HepG2 (cell line): Measurements from ENCODE around the gene ZNF77. TPM values are rescaled to one million over a fixed set of nuclear protein-coding genes. Genes with fewer than 3 reads are reported as not detected.
A peak's percentile ranks its signal among the peaks of the same experiment; 100 is the strongest.

Experiments
- DDIT3 ChIP-seq: sonication (generic); formaldehyde crosslinking; IDR thresholded peaks from 2 replicates; pipeline ENCODE4 v1.4.0; 2020; ENCODE audit warnings: mild to moderate bottlenecking, missing genetic modification reagents
- E2F5 ChIP-seq: sonication (generic); formaldehyde crosslinking; conservative IDR thresholded peaks from 2 replicates; pipeline ENCODE4 v1.4.0; 2020; ENCODE audit warnings: missing genetic modification reagents
- ISX ChIP-seq: sonication (generic); formaldehyde crosslinking; conservative IDR thresholded peaks from 2 replicates; pipeline ENCODE4 v1.5.0; 2020; ENCODE audit warnings: missing genetic modification reagents
- MBD4 ChIP-seq: IDR thresholded peaks from 2 replicates; pipeline ENCODE4 v1.6.1; 2012; ENCODE audit warnings: low read length, inconsistent platforms, borderline replicate concordance
- NFE2L2 ChIP-seq: fragments of 150-350 bp; IDR thresholded peaks from 2 replicates; pipeline ENCODE4 v1.6.1; 2014; ENCODE audit warnings: low read length
- PTBP1 ChIP-seq: fragments of 200-400 bp; formaldehyde crosslinking; IDR thresholded peaks from 2 replicates; pipeline ENCODE4 v1.6.1; 2018; ENCODE audit warnings: low read length, low read depth; ENCODE audit not compliant: poor library complexity, severe bottlenecking
- TOE1 ChIP-seq: sonication (generic); formaldehyde crosslinking; IDR thresholded peaks from 2 replicates; pipeline ENCODE4 v1.4.0; 2020; ENCODE audit warnings: mild to moderate bottlenecking, missing genetic modification reagents
- ZBTB37 ChIP-seq: sonication (generic); formaldehyde crosslinking; IDR thresholded peaks from 2 replicates; pipeline ENCODE4 v1.4.0; 2020; ENCODE audit warnings: mild to moderate bottlenecking, missing genetic modification reagents
- ZMAT3 ChIP-seq: sonication (generic); formaldehyde crosslinking; conservative IDR thresholded peaks from 2 replicates; pipeline ENCODE4 v1.7.0; 2021; ENCODE audit warnings: missing genetic modification reagents
- ZNF263 ChIP-seq: sonication (generic); formaldehyde crosslinking; IDR thresholded peaks from 2 replicates; pipeline ENCODE4 v1.4.0; 2020; ENCODE audit warnings: missing genetic modification reagents
- ZNF280D ChIP-seq: sonication (generic); formaldehyde crosslinking; IDR thresholded peaks from 2 replicates; pipeline ENCODE4 v1.5.1; 2020; ENCODE audit warnings: mild to moderate bottlenecking, missing genetic modification reagents
- ZNF367 ChIP-seq: sonication (generic); formaldehyde crosslinking; IDR thresholded peaks from 2 replicates; pipeline ENCODE4 v1.4.0; 2020; ENCODE audit warnings: missing genetic modification reagents, borderline replicate concordance
- ZNF841 ChIP-seq: sonication (generic); formaldehyde crosslinking; IDR thresholded peaks from 2 replicates; pipeline ENCODE4 v1.8.1; 2023; ENCODE audit warnings: missing genetic modification reagents, borderline replicate concordance
- polyA plus RNA-seq, 8 experiments: library from polyadenylated mRNA; depleted of rRNA in 3 of 8; stranded (reverse) in 7 of 8; unstranded in 1 of 8; fragments of >200 nt; fragmentation: Illumina TruSeq in 4 of 8; extraction: Trizol in 4 of 8; gene quantifications; 2 replicates each; pipeline versions ENCODE4 v1.2.1 to v1.2.3, GENCODE V29; 2011 to 2016; ENCODE audit warnings: low read depth in 4 of 8, missing spikeins in 1 of 8, mixed read lengths in 1 of 8; ENCODE audit not compliant: insufficient read depth in 1 of 8
- total RNA-seq, 5 experiments: library from RNA; depleted of rRNA; stranded (reverse); fragments of >200 nt; fragmentation: Illumina TruSeq; extraction: Trizol; gene quantifications; 2 replicates each; pipeline ENCODE4 v1.2.3, GENCODE V29; 2016; ENCODE audit warnings: low read depth in 1 of 5
- TF ChIP-seq, protein P1 (sequence below): sonication (generic); formaldehyde crosslinking; IDR thresholded peaks from 2 replicates; pipeline ENCODE4 v1.4.0; 2020; ENCODE audit warnings: missing genetic modification reagents
- TF ChIP-seq, protein P2 (sequence below): sonication (generic); formaldehyde crosslinking; IDR thresholded peaks from 2 replicates; pipeline ENCODE4 v1.9.0; 2021; ENCODE audit warnings: missing genetic modification reagents, mild to moderate bottlenecking, borderline replicate concordance

The ZNF77 gene
- total and polyA plus RNA-seq, 2 of the 13 experiments (the other 11 are each of a cell fraction or from before 2014, with no cell fraction given) = 7.1 to 11.5 TPM

GRCh38 chr19:2900296-2901252, 44.2 kb downstream of the ZNF77 start, which contains the start of gene ZNF57 (continued):
- TF ChIP-seq, protein P1, sequence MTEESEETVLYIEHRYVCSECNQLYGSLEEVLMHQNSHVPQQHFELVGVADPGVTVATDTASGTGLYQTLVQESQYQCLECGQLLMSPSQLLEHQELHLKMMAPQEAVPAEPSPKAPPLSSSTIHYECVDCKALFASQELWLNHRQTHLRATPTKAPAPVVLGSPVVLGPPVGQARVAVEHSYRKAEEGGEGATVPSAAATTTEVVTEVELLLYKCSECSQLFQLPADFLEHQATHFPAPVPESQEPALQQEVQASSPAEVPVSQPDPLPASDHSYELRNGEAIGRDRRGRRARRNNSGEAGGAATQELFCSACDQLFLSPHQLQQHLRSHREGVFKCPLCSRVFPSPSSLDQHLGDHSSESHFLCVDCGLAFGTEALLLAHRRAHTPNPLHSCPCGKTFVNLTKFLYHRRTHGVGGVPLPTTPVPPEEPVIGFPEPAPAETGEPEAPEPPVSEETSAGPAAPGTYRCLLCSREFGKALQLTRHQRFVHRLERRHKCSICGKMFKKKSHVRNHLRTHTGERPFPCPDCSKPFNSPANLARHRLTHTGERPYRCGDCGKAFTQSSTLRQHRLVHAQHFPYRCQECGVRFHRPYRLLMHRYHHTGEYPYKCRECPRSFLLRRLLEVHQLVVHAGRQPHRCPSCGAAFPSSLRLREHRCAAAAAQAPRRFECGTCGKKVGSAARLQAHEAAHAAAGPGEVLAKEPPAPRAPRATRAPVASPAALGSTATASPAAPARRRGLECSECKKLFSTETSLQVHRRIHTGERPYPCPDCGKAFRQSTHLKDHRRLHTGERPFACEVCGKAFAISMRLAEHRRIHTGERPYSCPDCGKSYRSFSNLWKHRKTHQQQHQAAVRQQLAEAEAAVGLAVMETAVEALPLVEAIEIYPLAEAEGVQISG (CRISPR knock-in tag) = peak; percentile 43; the same call in 1 of the 2 replicates
- TF ChIP-seq ZMAT3 (CRISPR knock-in tag) = 0 out of 2 replicates have a peak, but pooled peaks have one; percentile 58
- TF ChIP-seq MBD4 = no peak
- TF ChIP-seq ISX = no peak
- no peak for TF ChIP-seq DDIT3
- TF ChIP-seq NFE2L2 = no peak
- TF ChIP-seq, protein P2, sequence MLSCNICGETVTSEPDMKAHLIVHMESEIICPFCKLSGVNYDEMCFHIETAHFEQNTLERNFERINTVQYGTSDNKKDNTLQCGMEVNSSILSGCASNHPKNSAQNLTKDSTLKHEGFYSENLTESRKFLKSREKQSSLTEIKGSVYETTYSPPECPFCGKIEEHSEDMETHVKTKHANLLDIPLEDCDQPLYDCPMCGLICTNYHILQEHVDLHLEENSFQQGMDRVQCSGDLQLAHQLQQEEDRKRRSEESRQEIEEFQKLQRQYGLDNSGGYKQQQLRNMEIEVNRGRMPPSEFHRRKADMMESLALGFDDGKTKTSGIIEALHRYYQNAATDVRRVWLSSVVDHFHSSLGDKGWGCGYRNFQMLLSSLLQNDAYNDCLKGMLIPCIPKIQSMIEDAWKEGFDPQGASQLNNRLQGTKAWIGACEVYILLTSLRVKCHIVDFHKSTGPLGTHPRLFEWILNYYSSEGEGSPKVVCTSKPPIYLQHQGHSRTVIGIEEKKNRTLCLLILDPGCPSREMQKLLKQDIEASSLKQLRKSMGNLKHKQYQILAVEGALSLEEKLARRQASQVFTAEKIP = no peak
- peak; percentile 36 for TF ChIP-seq PTBP1
- TF ChIP-seq ZNF841 (CRISPR knock-in tag) = no peak
- TF ChIP-seq ZBTB37 (CRISPR knock-in tag) = no peak
- no peak for TF ChIP-seq TOE1 (CRISPR knock-in tag)
- TF ChIP-seq ZNF367 (CRISPR knock-in tag) = no peak
- TF ChIP-seq E2F5 = peak; percentile 76
- 0 out of 2 replicates have a peak, but pooled peaks have one; percentile 26 for TF ChIP-seq ZNF280D (CRISPR knock-in tag)
- TF ChIP-seq ZNF263 = no peak
